SU-DHL-6 (cell line): Measurements from ENCODE around the gene PRSS12.

ENCODE experiments used
- H2AFZ ChIP-seq: fragments of 200-600 bp; sonication (generic); 2 replicates; pipeline ENCODE4 v1.6.1; 2014; ENCODE audit warnings: low read depth, mild to moderate bottlenecking, moderate library complexity, mixed read lengths, antibody characterized with exemption, low read length; ENCODE audit not compliant: severe bottlenecking
- H3F3A ChIP-seq: fragments of 200-600 bp; shearing (Covaris generic); 2 replicates; pipeline ENCODE4 v1.6.0; 2016; ENCODE audit warnings: antibody characterized with exemption, mild to moderate bottlenecking; ENCODE audit not compliant: insufficient read depth
- H3K27ac ChIP-seq: fragments of 200-600 bp; sonication (generic); 2 replicates; pipeline ENCODE4 v1.5.1; 2016; ENCODE audit warnings: low read depth, mild to moderate bottlenecking, low read length, moderate library complexity, mixed read lengths
- H3K27me3 ChIP-seq: fragments of 200-600 bp; sonication (generic), shearing (Covaris generic); 2 replicates; pipeline ENCODE4 v1.6.0; 2014; ENCODE audit warnings: mild to moderate bottlenecking, low read length
- H3K36me3 ChIP-seq: fragments of 200-600 bp; sonication (generic); 2 replicates; pipeline ENCODE4 v1.6.1; 2014; ENCODE audit warnings: mild to moderate bottlenecking, low read length, mixed read lengths
- H3K4me2 ChIP-seq: fragments of 300-600, 200-600 bp; shearing (Covaris generic), sonication (generic); 2 replicates; pipeline ENCODE4 v1.6.0; 2014; ENCODE audit warnings: low read length, low read depth, mild to moderate bottlenecking; ENCODE audit not compliant: poor library complexity, severe bottlenecking
- H3K4me3 ChIP-seq: fragments of 200-600 bp; sonication (generic); 2 replicates; pipeline ENCODE4 v1.5.1; 2014; ENCODE audit warnings: antibody characterized with exemption, low read length, mild to moderate bottlenecking, mixed read lengths; ENCODE audit not compliant: insufficient read depth, poor library complexity, severe bottlenecking
- H3K79me2 ChIP-seq: fragments of 200-600 bp; sonication (generic); 2 replicates; pipeline ENCODE4 v1.6.1; 2014; ENCODE audit warnings: mild to moderate bottlenecking, low read length, moderate library complexity; ENCODE audit not compliant: insufficient read depth
- H3K9ac ChIP-seq: fragments of 200-600 bp; sonication (generic); 2 replicates; pipeline ENCODE4 v1.7.0; 2014; ENCODE audit warnings: mild to moderate bottlenecking, low read length
- H3K9me2 ChIP-seq: fragments of 200-600 bp; sonication (generic); replicated peaks from 2 replicates; pipeline ENCODE4 v1.6.1; 2014; ENCODE audit warnings: low read length; ENCODE audit not compliant: insufficient read depth
- H3K9me3 ChIP-seq: fragments of 200-600 bp; sonication (generic); 2 replicates; pipeline ENCODE4 v1.6.1; 2014; ENCODE audit warnings: low read length, mixed read lengths; ENCODE audit not compliant: insufficient read depth
- H4K20me1 ChIP-seq: fragments of 200-600 bp; sonication (generic); 2 replicates; pipeline ENCODE4 v1.6.1; 2014; ENCODE audit warnings: low read depth, mild to moderate bottlenecking, antibody characterized with exemption, low read length, moderate library complexity, mixed read lengths
- EZH2phosphoT487 ChIP-seq: fragments of 200-600 bp; sonication (generic), shearing (Covaris generic); conservative IDR thresholded peaks from 2 replicates; pipeline ENCODE4 v1.6.1; 2018; ENCODE audit warnings: mild to moderate bottlenecking, antibody characterized with exemption, low read length, moderate library complexity, mixed read lengths
- TF ChIP-seq, protein P1 (sequence below): fragments of 200-600 bp; sonication (generic); IDR thresholded peaks from one replicate; pipeline ENCODE4 v1.5.1; 2017; ENCODE audit warnings: antibody characterized with exemption, mild to moderate bottlenecking, low read length, moderate library complexity; ENCODE audit not compliant: insufficient read depth, poor library complexity, severe bottlenecking

Gene PRSS12

DNA sequence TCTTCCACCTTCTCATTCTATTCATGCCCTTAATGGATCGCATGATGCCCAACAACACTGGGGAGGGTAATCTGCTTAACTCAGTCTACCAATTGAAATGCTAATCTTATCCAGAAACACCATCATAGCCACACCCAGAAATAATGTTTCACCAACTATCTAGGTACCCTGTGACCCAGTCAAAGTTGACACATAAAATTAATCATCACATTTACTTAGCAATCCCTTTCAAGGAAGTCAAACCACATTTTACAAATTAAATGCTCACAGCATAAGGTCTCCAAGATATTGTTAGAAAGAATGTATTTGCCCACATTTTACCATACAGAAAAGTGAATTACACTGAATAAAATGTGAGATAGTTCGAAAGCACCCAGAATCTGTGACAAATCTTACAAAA lies 92.5 kb downstream of the PRSS12 start:
- H3F3A ChIP-seq: no peaks in the 10 kb centered on the region
- H2AFZ ChIP-seq: no peak overlapping the region
- H3K9me3 ChIP-seq: no peaks in the 10 kb centered on the region
- no peak overlapping the region for H3K9ac ChIP-seq
- no peak for TF ChIP-seq EZH2phosphoT487
- H4K20me1 ChIP-seq: no peaks in the 10 kb centered on the region
- no peak overlapping the region for H3K4me3 ChIP-seq
- H3K4me2 ChIP-seq: no peak overlapping the region
- H3K79me2 ChIP-seq: no peaks in the 10 kb centered on the region
- no peak overlapping the region for H3K27ac ChIP-seq
- H3K36me3 ChIP-seq: no peaks in the 10 kb centered on the region
- H3K27me3 ChIP-seq: no peaks in the 10 kb centered on the region
- no peaks in the 10 kb centered on the region for H3K9me2 ChIP-seq

DNA sequence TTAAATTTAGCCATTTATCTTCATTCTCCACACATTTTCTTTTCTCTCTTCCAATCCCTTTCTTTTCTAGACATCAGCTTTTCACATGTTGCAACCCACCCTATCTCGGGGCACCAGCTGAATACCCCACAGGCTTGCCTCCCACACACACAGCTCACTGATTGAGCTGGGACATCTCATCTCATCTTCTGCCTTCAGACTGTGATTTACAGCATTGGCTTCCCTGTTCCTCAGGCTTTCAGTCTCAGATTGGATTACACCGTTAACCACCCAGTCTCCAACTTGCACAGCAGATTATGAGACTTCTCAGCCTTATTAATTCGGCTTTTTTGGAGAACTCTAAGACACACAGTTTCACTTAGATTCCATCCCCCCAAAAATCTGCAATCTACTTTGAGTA lies 93.7 kb downstream of the PRSS12 start:
- H3K9me3 ChIP-seq: no peaks in the 10 kb centered on the region

DNA sequence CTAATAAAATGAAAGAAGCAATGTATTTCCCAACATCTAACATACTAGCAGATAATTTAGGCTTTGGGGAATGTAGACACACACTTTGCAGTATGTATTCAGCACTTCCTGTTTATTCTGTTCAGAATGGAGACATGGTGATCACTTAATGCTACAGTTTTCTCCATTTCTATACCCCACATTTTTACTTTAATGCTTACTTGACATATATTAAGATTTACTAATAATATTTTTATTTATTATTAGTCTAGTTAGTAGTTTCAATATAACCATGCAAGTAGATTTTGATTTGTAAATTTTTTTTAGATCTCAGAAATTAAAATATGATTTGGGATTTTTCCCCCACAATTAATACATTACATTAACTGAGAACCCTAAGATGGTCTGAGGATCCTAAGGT lies 98.4 kb downstream of the PRSS12 start:
- Histone ChIP-seq H3K9ac (no peak overlapping the region), H3K9me3 (no peaks in the 10 kb centered on the region), H3K9me2 (no peaks in the 10 kb centered on the region), H3K4me2 (no peak overlapping the region), H3F3A (no peaks in the 10 kb centered on the region), H2AFZ (no peak overlapping the region), H4K20me1 (no peaks in the 10 kb centered on the region), H3K4me3 (no peak overlapping the region), H3K27ac (no peak overlapping the region), H3K79me2 (no peaks in the 10 kb centered on the region), H3K36me3 (no peaks in the 10 kb centered on the region), H3K27me3 (no peaks in the 10 kb centered on the region)
- TF ChIP-seq, protein P1, sequence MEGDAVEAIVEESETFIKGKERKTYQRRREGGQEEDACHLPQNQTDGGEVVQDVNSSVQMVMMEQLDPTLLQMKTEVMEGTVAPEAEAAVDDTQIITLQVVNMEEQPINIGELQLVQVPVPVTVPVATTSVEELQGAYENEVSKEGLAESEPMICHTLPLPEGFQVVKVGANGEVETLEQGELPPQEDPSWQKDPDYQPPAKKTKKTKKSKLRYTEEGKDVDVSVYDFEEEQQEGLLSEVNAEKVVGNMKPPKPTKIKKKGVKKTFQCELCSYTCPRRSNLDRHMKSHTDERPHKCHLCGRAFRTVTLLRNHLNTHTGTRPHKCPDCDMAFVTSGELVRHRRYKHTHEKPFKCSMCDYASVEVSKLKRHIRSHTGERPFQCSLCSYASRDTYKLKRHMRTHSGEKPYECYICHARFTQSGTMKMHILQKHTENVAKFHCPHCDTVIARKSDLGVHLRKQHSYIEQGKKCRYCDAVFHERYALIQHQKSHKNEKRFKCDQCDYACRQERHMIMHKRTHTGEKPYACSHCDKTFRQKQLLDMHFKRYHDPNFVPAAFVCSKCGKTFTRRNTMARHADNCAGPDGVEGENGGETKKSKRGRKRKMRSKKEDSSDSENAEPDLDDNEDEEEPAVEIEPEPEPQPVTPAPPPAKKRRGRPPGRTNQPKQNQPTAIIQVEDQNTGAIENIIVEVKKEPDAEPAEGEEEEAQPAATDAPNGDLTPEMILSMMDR: no peak
- no peak for TF ChIP-seq EZH2phosphoT487

More for the DNA sequence above, 93.7 kb downstream of the PRSS12 start:
- Histone ChIP-seq H3K9ac (no peak overlapping the region), H2AFZ (no peak overlapping the region), H3K4me3 (no peak overlapping the region), H3F3A (no peaks in the 10 kb centered on the region), H4K20me1 (no peaks in the 10 kb centered on the region), H3K4me2 (no peak overlapping the region), H3K9me2 (no peaks in the 10 kb centered on the region), H3K27ac (no peak overlapping the region), H3K27me3 (no peaks in the 10 kb centered on the region), H3K79me2 (no peaks in the 10 kb centered on the region), H3K36me3 (no peaks in the 10 kb centered on the region)
- TF ChIP-seq EZH2phosphoT487: no peak
- TF ChIP-seq, protein P1: no peak

DNA sequence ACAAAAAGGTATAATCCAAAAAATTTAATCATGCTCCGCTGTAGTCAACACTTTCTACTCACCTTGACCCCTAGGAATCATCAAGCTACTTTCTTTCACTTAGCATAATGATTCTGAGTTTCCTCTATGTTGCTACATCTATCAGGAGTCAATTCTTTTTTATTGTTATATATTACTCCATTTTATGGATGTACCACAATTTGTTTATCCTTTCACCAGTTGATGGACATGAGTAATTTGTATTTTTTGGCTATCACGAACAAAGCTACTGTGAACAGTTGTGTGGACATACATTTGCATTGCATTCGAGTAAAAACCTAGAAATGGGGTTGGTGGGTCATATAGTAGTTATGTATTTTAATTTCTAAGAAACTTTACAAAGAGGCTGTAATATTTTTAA lies 102.9 kb downstream of the PRSS12 start:
- Histone ChIP-seq H3K4me2 (no peak overlapping the region), H3K27ac (no peak overlapping the region), H3K27me3 (no peaks in the 10 kb centered on the region), H2AFZ (no peak overlapping the region), H3K9ac (no peak overlapping the region), H3K36me3 (no peaks in the 10 kb centered on the region), H3K9me2 (no peaks in the 10 kb centered on the region), H3K9me3 (no peaks in the 10 kb centered on the region), H3F3A (no peaks in the 10 kb centered on the region), H4K20me1 (no peaks in the 10 kb centered on the region), H3K79me2 (no peaks in the 10 kb centered on the region), H3K4me3 (no peak overlapping the region)
- TF ChIP-seq, protein P1: no peak
- TF ChIP-seq EZH2phosphoT487: no peak
